Chondrocyte (in vitro differentiated cells): ENCODE measurements around the gene PAN2. TPM values are rescaled to one million over a fixed set of nuclear protein-coding genes. Genes with fewer than 3 reads are reported as not detected.

Experiments used
- DNase-seq: peaks from one replicate; pipeline ENCODE4 v3.0.0; 2021; ENCODE audit warnings: mixed read lengths, low spot score
- H3K27ac Mint-ChIP-seq: one replicate; pipeline ENCODE4 v1.8.0; 2021; ENCODE audit warnings: mild to moderate bottlenecking, moderate library complexity, mixed read lengths; ENCODE audit not compliant: unreplicated experiment
- H3K27me3 Mint-ChIP-seq: 2 replicates; pipeline ENCODE4 v1.8.0; 2021; ENCODE audit warnings: low read depth, mixed read lengths
- H3K36me3 Mint-ChIP-seq: 2 replicates; pipeline ENCODE4 v1.8.0; 2021; ENCODE audit warnings: low read depth, mixed read lengths
- H3K4me1 Mint-ChIP-seq: 2 replicates; pipeline ENCODE4 v1.8.0; 2021; ENCODE audit warnings: low read depth, mild to moderate bottlenecking, mixed read lengths
- H3K4me3 Mint-ChIP-seq: one replicate; pipeline ENCODE4 v1.8.0; 2021; ENCODE audit warnings: mild to moderate bottlenecking, moderate library complexity, mixed read lengths; ENCODE audit not compliant: unreplicated experiment
- H3K9me3 Mint-ChIP-seq: 2 replicates; pipeline ENCODE4 v1.8.0; 2021; ENCODE audit warnings: low read depth, mixed read lengths
- total RNA-seq: library from RNA; stranded (reverse); gene quantifications from 3 replicates; pipeline ENCODE4 v1.2.1, GENCODE V29; 2021
- TF ChIP-seq, protein P1 (sequence below): fragments of 200-600 bp; sonication (generic); IDR thresholded peaks from 2 replicates; pipeline ENCODE4 v1.5.0; 2021; ENCODE audit warnings: antibody characterized with exemption, mild to moderate bottlenecking, moderate library complexity

Gene PAN2
- total RNA-seq, 1 donor from 2014 or later, result 27.6 TPM

- no peaks in the 10 kb centered on the region for H3K36me3 Mint-ChIP-seq
- peak within 1 kb of the TSS; percentile 94 for H3K4me3 Mint-ChIP-seq
- TF ChIP-seq, protein P1, sequence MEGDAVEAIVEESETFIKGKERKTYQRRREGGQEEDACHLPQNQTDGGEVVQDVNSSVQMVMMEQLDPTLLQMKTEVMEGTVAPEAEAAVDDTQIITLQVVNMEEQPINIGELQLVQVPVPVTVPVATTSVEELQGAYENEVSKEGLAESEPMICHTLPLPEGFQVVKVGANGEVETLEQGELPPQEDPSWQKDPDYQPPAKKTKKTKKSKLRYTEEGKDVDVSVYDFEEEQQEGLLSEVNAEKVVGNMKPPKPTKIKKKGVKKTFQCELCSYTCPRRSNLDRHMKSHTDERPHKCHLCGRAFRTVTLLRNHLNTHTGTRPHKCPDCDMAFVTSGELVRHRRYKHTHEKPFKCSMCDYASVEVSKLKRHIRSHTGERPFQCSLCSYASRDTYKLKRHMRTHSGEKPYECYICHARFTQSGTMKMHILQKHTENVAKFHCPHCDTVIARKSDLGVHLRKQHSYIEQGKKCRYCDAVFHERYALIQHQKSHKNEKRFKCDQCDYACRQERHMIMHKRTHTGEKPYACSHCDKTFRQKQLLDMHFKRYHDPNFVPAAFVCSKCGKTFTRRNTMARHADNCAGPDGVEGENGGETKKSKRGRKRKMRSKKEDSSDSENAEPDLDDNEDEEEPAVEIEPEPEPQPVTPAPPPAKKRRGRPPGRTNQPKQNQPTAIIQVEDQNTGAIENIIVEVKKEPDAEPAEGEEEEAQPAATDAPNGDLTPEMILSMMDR, result no peak
- peak within 1 kb of the TSS; percentile 95 for H3K27ac Mint-ChIP-seq
- H3K27me3 Mint-ChIP-seq, result no peaks in the 10 kb centered on the region
- H3K9me3 Mint-ChIP-seq, result no peaks in the 10 kb centered on the region
- H3K4me1 Mint-ChIP-seq, result peaks cover 44% of the 10 kb centered on the region
- peak; percentile 99 for DNase-seq
These were observed 33.8 kb downstream of the PAN2 start, which contains the start of gene CS for GRCh38 chr12:56299853-56300643. TSS of gene CS (minus strand) at chr12:56300330. CDS start at chr12:56300201, 129 bp downstream.

- no peak for DNase-seq
- Mint-ChIP-seq H3K4me3 (peak overlapping the region; percentile 94), H3K4me1 (peaks cover 44% of the 10 kb centered on the region), H3K27me3 (no peaks in the 10 kb centered on the region), H3K36me3 (no peaks in the 10 kb centered on the region), H3K9me3 (no peaks in the 10 kb centered on the region), H3K27ac (peak overlapping the region; percentile 95)
- TF ChIP-seq, protein P1, result no peak
These were observed 34.4 kb downstream of the PAN2 start for GRCh38 chr12:56299308-56299852.

- Mint-ChIP-seq H3K27ac (peak overlapping the region; percentile 42), H3K9me3 (no peaks in the 10 kb centered on the region), H3K4me3 (peak overlapping the region; percentile 94), H3K4me1 (peaks cover 44% of the 10 kb centered on the region), H3K36me3 (no peaks in the 10 kb centered on the region), H3K27me3 (no peaks in the 10 kb centered on the region)
- TF ChIP-seq, protein P1, result no peak
- no peak for DNase-seq
These were observed 35.0 kb downstream of the PAN2 start for GRCh38 chr12:56298828-56299227.

- Mint-ChIP-seq H3K27me3 (no peaks in the 10 kb centered on the region), H3K4me3 (no peak overlapping the region), H3K27ac (peak overlapping the region; percentile 51), H3K36me3 (peaks cover 1% of the 10 kb centered on the region), H3K4me1 (peaks cover 44% of the 10 kb centered on the region), H3K9me3 (no peaks in the 10 kb centered on the region)
- TF ChIP-seq, protein P1, result no peak
- no peak for DNase-seq
These were observed 36.4 kb downstream of the PAN2 start for GRCh38 chr12:56297400-56297799.

DNA sequence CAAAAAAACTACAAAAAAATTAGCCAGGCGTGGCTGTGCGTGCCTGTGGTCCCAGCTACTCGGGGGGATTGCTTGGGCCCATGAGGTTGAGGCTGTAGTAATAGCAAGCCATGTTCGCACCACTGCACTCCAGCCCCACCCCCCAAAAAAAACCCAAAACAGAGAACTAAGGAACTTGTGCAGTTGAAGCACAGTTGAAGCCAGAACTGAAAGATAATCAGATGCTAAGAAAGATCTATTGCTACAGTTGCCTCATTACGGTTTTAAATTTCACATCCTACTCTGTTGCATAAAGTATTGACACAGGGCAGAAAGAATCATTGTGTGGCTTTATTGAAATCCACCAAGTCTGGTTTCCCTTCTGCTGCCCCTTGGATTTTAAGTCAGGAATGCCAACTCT is 37.5 kb downstream of the PAN2 start:
- TF ChIP-seq, protein P1, result no peak
- Mint-ChIP-seq H3K27ac (peak overlapping the region; percentile 51), H3K36me3 (peaks cover 1% of the 10 kb centered on the region), H3K4me1 (peaks cover 42% of the 10 kb centered on the region), H3K4me3 (no peak overlapping the region), H3K9me3 (no peaks in the 10 kb centered on the region), H3K27me3 (no peaks in the 10 kb centered on the region)
- no peak for DNase-seq
